Activated naive CD4-positive, alpha-beta T cell treated with Interleukin-2 at 50 U/mL for 16 hours (primary cell): ENCODE results near the gene MAGEC1.
"Not testable (repeated sequence)": the region's sequence is repeated elsewhere in the genome, so short reads cannot be mapped to it uniquely, and the experiment has no call there.

Source experiments
- DNase-seq: peaks from one replicate; pipeline ENCODE4 v3.0.0-alpha.2; 2020

The MAGEC1 gene, protein sequence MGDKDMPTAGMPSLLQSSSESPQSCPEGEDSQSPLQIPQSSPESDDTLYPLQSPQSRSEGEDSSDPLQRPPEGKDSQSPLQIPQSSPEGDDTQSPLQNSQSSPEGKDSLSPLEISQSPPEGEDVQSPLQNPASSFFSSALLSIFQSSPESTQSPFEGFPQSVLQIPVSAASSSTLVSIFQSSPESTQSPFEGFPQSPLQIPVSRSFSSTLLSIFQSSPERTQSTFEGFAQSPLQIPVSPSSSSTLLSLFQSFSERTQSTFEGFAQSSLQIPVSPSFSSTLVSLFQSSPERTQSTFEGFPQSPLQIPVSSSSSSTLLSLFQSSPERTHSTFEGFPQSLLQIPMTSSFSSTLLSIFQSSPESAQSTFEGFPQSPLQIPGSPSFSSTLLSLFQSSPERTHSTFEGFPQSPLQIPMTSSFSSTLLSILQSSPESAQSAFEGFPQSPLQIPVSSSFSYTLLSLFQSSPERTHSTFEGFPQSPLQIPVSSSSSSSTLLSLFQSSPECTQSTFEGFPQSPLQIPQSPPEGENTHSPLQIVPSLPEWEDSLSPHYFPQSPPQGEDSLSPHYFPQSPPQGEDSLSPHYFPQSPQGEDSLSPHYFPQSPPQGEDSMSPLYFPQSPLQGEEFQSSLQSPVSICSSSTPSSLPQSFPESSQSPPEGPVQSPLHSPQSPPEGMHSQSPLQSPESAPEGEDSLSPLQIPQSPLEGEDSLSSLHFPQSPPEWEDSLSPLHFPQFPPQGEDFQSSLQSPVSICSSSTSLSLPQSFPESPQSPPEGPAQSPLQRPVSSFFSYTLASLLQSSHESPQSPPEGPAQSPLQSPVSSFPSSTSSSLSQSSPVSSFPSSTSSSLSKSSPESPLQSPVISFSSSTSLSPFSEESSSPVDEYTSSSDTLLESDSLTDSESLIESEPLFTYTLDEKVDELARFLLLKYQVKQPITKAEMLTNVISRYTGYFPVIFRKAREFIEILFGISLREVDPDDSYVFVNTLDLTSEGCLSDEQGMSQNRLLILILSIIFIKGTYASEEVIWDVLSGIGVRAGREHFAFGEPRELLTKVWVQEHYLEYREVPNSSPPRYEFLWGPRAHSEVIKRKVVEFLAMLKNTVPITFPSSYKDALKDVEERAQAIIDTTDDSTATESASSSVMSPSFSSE

DNA sequence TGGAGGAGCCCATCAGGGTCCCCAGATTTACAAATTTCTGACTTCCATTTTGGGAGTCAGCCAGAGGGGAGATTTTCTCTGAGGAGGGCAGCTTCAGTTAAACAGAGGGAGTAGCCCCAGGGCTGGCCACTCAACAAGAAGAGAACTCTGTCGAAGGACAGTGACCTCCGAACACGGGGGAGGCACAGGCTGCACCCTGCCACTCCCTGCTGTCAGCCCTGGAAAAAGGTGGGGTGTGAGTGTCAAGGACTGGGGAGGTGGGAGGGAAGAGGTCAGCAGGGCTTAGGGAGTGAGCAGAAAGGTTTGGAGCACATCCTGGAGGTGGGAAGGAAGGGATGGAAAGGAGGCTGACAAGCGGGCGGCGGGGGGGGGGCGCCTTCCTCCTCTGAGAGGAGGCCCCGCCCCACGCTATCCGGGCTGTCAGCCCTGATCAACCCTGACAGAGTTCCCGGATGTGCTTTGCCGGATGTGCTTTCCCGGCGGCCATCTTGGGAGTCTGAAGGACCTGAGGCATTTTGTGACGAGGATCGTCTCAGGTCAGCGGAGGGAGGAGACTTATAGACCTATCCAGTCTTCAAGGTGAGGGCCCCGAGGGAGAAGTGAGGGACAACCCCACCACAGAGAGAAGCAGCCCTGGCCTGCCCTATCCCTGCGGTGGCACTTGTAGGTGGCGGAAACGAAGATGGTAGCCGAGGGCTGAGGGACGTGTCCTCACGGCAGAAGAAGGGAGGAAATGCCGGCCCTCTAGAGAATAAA is at the start of gene MAGEC1:
Gene MAGEC1 (plus strand): TSS at position 495 of the 756 bp plus-strand sequence. CDS start 1,179 bp downstream, outside the sequence.
- DNase-seq, result no peak

DNA sequence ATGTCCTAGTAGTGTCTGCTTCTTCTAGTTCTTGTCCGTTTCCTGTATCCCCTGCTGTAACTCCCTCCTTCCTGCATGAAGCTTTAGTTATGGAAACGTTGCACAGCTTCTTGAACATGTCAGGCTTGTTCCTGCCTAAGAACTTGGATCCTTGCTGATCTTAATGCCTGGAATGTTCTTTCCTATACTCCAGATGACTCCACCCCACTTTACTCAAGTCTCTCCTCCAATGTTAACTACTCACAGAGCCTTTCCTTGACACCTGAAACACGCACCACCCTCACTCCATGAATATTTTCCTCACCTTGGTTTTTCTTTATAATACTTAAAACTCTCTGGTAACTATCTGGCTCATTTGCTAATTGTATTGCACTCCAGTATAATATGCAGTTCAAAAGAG is 46.2 kb upstream of the MAGEC1 start:
- DNase-seq, result no peak

DNA sequence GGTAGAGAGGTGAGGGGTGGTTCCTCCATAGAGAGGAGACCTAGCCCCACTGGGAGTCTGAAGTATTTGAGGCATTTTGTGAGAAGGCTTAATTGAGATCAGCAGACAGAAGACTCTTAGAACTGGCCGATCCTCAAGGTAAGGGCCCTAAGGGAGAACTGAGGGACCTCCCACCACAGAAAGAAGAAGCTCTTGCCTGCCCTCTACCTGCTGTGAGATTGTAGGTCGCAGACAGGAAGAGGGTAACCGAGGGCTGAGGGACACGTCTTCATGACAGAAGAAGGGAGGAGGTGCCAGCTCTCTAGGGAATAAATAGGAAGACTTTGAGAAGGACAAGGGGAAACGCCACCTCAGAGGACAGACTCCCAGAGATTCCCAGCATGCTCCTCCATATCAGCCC is 24.1 kb upstream of the MAGEC1 start:
- no peak for DNase-seq

DNA sequence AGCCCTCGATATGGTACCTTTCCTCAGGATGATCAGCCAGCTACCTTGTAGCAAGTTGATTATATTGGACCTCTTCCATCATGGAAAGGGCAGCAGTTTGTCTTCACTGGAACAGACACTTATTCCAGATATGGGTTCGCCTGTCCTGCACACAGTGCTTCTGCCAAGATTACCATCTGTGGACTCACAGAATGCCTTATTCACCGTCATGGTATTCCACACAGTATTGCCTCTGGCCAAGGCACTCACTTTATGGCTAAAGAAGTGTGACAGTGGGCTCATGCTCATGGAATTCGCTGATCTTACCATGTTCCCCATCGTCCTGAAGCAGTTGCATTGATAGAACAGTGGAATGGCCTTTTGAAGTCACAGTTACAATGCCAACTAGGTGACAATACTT is 14.9 kb upstream of the MAGEC1 start:
- DNase-seq, result not testable (repeated sequence)

DNA sequence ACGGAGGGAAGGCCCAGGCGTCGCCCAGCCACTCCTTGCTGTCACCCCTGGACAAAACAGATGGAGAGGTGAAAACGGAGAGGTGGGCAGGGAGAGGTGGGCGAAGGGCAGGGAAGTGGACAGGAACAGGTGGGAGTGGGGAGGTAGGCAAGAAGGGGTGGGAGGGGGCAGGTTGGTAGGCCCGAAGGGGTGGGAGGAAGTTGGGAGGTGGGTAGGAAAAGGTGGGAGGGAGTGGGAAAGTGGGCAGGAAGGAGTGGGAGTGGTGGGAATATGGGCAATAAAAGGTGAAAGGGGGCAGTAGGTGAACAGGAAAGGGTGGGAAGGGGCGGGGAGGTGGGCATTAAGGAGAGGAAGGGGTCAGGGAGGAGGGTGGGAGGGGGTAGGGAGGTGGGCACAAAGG is 9.0 kb upstream of the MAGEC1 start:
- DNase-seq, result no peak

DNA sequence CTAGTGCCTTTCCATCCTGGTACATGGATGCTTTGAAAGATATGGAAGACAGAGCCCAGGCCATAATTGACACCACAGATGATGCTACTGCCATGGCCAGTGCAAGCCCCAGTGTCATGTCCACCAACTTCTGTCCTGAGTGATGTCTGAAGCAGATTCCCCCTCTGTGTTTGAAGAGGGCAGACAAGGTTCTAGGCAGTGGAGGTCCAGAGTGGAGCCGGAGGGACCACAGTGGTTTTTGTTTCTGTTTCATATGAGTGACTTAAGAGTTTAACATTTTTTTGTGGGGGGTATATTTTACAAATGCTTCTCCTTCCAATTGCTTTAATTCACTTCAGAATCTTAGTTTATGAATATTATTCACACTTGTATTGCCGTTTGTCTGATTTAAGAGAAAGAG is 6.0 kb upstream of the MAGEC1 start:
- DNase-seq, result no peak

DNA sequence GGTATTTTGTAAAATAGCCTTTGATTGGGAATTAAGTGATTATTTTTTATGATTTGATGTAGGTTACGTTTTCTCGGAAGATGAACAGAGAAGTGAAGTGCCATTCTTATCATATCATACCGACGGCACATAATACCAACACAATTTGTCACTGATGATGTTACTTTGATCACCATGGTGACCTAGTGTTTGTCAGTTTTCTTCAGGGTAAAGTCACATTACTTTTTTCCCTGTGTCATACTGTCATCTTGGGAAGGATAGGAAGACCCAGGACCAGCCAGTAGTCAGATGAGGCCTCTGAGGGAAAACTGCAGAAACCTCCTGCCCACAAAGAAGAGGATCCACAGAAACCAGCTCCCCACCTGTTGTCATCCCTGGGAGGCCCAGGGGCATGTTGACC is 1.3 kb upstream of the MAGEC1 start:
- no peak for DNase-seq

DNA sequence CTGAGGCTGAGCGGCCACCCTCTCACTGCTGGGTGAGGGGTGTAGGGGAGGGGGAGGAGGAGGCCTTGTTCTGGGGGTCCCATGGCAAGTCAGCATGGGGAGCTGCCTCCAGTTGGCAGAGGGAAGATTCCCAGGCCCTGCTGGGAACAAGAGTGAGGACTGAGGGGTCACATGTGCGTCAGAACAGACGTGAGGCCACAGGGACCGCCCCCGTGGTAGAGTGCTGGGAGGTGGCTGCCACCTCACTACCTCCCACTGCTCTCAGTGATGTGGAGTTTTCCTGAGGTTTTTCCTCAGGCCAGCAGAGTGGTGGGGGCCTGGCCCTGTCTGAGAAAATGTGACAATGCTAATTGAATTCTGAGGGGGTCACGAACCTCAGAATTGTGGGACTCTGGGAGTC is 568 bp downstream of the MAGEC1 start:
- no peak for DNase-seq

DNA sequence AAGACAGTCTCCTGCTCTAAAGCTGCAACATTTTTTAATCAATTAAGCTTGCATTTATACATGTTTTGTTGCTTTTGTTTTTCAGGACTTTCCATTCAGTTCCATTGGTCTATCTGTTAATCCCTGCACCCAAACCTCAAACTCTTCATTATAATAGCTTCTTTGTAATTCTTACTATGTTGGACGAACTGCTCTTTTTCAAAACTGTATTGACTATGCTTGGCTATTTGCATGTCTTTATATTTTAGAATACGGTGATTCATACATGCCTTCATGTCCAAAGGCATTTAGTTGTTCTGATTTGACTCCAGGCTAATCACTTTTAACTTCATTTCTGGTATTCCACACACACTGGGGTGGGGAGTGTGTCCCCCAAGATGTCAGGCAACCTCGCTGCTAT is 14.1 kb downstream of the MAGEC1 start:
- no peak for DNase-seq

DNA sequence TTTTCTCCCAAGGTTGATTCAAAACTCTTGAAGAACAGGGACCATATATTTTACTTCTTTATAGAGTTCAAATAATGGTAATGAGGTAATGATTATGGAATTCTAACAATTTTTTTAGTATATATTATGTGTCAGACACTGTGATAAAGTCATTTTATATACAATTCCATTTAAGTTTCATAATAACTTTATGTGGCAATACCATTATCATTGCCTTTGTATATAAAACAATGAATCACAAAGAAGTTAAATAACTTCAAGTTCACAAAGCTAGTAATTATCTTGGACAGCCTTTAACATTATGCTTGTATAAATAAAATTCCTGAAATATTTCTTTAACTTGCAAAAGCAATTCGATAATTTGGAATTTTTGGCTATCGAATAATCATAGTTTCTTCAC is 20.6 kb downstream of the MAGEC1 start:
- DNase-seq, result no peak

DNA sequence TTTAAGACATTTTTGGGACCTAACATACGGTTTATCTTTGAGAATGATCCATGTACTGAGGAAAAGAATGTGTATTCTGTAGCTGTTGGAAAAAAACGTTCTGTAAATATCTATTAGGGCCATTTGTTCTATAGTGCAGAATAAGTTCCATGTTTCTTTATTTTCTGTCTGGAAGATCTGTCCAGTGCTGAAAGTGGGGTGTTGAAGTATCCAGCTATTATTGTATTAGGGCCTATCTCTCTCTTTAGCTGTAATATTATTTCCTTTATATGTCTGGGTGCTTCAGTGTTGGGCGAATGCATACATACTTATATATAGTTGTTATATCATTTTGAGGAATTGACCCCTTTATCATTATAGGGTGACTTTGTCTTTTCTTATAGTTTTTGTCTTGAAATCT is 24.7 kb downstream of the MAGEC1 start:
- no peak for DNase-seq

DNA sequence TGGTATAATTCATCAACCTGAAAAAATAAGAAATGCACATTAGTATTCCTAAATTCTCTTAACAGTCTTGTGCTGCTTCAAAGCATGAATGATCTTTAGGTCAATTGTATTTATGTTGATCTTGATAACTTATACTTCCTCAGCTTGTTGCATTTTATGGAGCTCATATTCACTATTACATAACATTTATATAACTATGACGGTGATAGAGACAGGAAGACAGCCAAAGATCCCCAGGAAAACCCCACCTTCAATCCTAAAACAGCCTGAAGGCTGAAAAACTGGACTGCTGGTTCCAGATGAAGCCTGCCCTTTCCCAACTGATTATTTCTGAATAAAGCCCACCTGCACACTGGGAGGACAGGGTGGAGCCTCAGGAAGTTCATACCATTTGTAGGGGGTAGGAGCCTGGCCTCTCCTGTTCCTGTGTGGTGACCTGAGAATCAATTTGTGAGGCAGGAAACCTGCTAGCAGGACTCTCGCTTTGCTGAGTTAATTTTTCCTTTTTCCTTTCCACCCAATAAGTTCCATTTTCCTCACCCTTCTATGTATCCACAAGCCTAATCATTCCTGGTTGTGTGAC is 30.5 kb downstream of the MAGEC1 start:
- DNase-seq, result no peak

DNA sequence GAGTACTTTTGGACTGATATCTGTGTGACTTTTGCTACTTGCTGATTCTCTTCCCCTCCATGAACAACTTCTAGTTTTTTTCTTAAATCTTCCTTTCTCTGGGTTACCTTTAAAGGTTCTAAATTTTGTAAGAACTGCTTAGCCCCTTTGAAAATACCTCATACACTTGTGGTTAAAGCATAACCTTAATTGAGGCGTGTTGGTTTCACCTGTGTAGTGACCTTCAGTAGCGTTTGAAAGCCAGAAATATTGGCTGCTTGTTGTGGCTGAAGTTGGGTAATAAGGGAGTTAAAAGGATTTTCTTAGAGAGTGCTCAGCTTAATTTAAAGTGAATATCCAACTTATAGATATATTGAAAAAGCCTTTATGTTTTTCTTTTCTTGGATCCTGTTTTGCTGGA is 32.0 kb downstream of the MAGEC1 start:
- no peak for DNase-seq

DNA sequence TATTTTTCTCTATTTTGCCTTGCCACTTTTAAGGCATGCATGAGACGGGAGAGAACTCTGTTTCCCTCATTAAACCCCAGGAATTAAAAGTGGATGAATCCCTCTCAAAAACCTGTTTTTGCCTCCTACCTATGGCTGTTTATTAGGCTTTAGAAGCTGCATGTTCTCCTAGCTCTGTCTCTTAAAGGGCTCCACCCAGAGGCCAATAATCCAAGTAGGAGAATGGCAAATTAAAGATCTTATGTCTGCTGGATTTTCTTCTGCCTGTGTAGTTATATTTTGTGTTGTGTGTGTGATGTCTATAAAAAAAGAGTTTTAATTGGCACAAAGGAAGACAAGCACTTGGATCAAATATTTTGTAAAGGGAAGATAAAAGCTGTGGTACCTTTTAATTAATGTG is 32.4 kb downstream of the MAGEC1 start:
- no peak for DNase-seq

DNA sequence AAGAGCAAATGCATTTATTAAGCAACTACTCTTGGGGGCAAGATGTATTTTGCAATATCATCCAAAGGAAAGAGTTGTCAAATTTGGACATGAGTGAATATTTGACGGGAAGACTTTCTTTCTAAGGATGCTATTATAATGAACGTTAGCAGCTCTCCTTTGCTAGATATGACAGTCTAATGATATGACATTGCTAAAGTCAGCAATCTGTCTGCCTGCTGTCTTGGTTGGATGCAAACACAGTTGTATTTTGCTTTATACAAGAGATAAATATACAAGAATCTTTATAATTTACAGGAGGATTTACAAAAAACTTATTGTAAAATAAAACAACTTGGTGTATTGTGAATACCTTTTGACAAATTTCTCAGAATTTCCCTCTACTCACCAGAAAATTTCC is 37.5 kb downstream of the MAGEC1 start:
- DNase-seq, result no peak

DNA sequence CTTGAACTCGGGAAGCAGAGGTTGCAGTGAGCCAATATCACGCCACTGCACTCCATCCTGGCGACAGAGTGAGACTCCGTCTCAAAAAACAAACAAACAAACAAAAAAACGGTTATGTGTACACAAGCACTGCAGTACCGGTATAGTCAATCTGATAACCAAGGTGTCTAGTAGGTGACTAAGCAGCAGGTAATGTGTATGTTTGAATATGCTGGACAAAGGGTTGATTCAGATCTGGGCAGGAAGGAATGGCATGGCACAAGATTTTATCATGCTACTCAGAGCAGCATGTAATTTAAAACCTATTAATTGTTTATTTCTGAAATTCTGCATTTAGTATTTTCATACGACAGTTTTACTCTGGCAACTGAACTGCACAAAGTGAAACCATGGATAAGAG is 41.7 kb downstream of the MAGEC1 start:
- no peak for DNase-seq

DNA sequence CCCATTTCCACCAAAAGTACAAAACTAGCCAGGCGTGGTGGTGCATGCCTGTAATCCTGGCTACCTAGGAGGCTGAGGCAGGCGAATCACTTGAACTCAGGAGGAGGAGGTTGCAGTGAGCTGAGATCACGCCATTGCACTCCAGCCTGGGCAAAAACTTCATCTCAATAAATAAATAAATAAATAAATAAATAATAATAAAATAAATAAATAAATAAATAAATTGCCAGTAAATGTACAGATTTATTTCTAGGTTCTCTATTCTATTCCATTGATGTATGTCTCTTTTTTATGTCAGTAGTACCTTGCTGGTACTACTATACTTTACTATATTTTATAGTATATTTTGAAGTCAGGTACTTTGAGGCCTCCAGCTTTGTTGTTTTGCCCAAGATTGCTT is 43.7 kb downstream of the MAGEC1 start:
- DNase-seq, result no peak

DNA sequence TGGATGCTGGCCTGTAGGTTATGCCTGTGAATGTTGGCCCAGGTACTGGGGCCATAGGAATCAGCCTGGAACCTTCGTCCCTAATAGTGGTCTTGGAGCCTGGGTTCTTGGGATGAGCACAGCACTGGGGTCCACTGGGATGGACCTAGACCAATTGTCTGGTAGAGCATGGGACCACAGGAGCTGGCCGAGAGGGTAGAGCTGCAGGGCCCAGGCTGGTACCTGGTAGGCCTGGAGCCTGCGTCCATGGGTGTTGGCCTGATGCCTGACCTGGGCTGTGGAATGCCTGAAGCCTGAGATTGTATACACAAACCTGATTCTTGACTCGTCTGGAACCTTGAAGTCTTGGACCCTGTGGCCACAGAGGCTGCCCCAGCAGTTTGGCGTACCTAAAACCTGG is 48.9 kb downstream of the MAGEC1 start:
- no peak for DNase-seq

DNA sequence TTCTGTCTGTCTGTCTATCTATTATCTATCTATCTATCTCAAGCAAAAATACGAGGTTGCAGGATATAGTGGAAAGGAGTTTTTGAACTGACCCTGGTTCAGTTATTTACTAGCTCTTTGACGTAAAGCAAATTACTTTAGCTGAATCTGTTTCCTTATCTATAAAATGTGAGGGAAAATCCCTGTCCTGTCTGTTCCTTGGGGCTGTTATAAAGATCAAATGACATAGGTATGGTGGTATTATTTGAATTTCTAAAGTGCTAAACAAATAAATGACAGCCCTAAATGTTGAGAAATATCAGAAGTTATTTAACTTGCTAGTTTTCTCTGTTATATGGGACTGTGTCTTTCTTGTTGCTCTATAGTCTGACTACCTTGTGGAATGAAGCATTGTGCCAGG is 55.0 kb downstream of the MAGEC1 start:
- DNase-seq, result no peak
